ENCODE results near the gene G6PC3.
A peak's percentile ranks its signal among the peaks of the same experiment; 100 is the strongest.
"Not testable (repeated sequence)": the region's sequence is repeated elsewhere in the genome, so short reads cannot be mapped to it uniquely, and the experiment has no call there.

The G6PC3 gene, protein sequence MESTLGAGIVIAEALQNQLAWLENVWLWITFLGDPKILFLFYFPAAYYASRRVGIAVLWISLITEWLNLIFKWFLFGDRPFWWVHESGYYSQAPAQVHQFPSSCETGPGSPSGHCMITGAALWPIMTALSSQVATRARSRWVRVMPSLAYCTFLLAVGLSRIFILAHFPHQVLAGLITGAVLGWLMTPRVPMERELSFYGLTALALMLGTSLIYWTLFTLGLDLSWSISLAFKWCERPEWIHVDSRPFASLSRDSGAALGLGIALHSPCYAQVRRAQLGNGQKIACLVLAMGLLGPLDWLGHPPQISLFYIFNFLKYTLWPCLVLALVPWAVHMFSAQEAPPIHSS

DNA sequence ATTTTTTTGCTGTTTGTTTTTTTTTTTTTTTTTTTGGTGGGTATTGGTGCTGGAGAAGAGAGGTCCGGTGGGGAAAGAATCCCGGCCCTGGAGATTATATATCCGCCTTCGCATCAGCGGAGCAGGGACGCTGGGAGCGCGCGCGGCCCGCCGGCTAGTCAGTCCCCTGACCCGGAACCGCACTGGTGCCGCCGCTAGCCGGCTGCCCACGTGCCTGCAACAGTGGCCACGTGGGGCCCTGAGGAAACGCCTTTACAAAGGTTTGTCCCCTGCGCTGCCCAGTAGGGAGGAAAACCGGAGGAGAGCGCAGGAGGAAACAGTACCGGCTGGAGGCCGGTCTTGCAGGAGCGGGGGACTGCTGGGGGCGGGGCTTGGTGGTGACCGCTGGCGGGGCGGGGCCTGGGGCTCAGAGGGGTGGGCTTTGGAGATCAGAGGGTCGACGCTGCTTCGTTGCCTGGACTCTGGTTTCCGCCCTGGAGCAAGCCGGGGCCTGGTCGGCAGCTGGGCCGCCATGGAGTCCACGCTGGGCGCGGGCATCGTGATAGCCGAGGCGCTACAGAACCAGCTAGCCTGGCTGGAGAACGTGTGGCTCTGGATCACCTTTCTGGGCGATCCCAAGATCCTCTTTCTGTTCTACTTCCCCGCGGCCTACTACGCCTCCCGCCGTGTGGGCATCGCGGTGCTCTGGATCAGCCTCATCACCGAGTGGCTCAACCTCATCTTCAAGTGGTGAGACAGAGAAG is at the start of gene G6PC3:
G6PC3 (plus strand) TSS at position 281 of the 743 bp plus-strand sequence; CDS start at position 512, 231 bp downstream.
- POLR2A ChIA-PET, result interaction anchor here (0.6 kb wide), 3 partner anchors 10 to 297 kb away, joined by 3 to 4 read pairs (median 4); no protein-coding TSS in a partner anchor
- no peak for TF ChIP-seq CTCF (IDR thresholded peaks at IDR 0.05; ENCODE audit: control extremely low read depth, extremely low read depth, low read depth, missing control alignments)
- CTCF ChIA-PET, result interaction anchor here (0.8 to 1.2 kb wide), 3 partner anchors 14 to 58 kb away, joined by 3 read pairs; no protein-coding TSS in a partner anchor
- DNase-seq (ENCODE audit: extremely low spot score), result peak; percentile 97

DNA sequence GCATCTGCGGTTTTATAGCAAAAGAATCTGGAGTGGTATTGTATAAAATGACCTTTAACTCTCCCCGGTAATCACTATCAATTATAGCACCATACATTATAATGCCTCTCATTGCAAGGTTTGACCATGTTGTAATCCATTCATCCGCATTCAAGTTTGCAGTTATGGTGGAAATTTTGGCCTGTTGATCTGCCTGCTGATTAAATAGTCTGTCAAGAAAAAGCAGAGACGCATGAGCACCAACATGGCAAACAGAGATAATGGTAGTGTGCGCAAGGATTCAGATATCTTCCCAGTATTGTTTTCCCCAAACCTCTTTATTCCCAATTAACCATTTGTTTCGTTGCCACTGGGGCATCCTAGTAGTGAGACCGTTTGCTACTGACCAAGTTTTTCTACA is 49.3 kb upstream of the G6PC3 start:
- DNase-seq (ENCODE audit: extremely low spot score); POLR2A ChIA-PET: not testable (repeated sequence)
- CTCF ChIA-PET, result interaction anchor here (1.0 to 2.4 kb wide), 3 partner anchors 12 to 77 kb away, joined by 3 to 6 read pairs (median 5); no protein-coding TSS in a partner anchor

DNA sequence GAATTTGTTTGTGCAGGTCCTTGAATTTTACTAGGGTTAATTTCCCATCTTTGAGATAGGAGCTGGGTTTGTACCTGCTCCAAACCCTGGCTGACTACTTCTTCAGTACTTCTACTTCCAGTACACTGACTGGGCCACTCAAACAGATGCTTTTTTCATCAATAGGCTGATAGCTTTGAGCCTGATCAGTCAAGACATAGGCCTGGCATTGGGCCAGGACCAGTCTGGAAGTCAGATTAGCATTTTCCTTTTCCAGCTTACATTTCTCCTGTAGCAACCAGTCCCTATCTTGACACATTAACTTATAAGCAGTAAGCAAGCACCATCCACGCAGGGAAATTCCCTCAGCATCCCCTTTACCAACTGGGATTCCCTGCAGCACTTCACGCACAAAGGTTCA is 48.3 kb upstream of the G6PC3 start:
- no peak for DNase-seq (ENCODE audit: extremely low spot score)
- ChIA-PET POLR2A (interaction anchor here (0.6 kb wide), 1 partner anchor 33 kb away, joined by 3 read pairs; no protein-coding TSS in a partner anchor), CTCF (interaction anchor here (1.0 to 2.4 kb wide), 4 partner anchors 13 to 78 kb away, joined by 3 to 6 read pairs (median 4); no protein-coding TSS in a partner anchor)
- no peak for TF ChIP-seq CTCF (IDR thresholded peaks at IDR 0.05; ENCODE audit: control extremely low read depth, extremely low read depth, low read depth, missing control alignments)

DNA sequence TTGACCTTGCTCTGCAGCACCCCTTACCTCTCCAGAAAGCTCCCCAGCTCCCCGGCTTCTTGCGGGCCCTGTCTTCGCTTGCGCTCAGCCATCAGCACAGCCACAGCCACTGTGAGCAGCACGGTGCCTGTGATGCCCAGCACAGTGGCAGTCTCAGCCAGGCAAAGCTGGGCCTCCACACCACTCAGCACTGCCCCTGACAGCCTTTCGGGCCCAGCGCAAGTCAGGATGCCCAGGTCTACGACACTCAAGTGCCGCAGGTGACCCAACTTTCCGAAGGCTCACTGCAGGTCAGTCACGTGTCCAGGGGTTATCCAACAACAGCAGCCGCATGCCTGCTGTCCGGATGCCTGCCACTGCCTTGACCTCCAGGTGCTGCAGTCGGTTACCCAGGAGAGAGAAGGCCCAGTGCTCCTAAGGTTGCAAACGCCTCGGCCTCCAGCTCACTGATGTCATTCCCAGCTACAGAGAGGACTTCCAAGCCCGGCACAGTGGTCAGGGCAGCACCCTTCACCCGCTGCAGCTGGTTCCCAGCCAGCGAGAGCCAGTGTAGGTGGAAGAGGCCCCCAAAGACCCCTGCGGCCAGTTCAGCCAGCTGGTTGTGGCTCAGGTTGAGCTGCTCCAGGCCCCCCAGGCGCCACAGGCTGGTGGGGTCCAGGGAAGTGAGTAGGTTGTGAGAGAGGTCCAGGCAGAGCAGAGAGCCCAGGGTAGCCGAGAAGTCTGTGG is 46.8 kb upstream of the G6PC3 start:
- DNase-seq (ENCODE audit: extremely low spot score), result no peak
- POLR2A ChIA-PET, result no interaction called here
- CTCF ChIA-PET, result interaction anchor here (1.2 to 1.8 kb wide), 4 partner anchors 8 to 92 kb away, joined by 3 to 4 read pairs (median 4); no protein-coding TSS in a partner anchor
- TF ChIP-seq CTCF (IDR thresholded peaks at IDR 0.05; ENCODE audit: control extremely low read depth, extremely low read depth, low read depth, missing control alignments), result no peak

- DNase-seq (ENCODE audit: extremely low spot score), result no peak
- CTCF ChIA-PET, result interaction anchor here (1.5 to 1.8 kb wide), 2 partner anchors 80 to 91 kb away, joined by 3 to 4 read pairs; no protein-coding TSS in a partner anchor
- TF ChIP-seq CTCF (IDR thresholded peaks at IDR 0.05; ENCODE audit: control extremely low read depth, extremely low read depth, low read depth, missing control alignments), result no peak
- POLR2A ChIA-PET, result no interaction called here
Observed at GRCh38 chr17:44024271-44024663, 46.3 kb upstream of the G6PC3 start.

DNA sequence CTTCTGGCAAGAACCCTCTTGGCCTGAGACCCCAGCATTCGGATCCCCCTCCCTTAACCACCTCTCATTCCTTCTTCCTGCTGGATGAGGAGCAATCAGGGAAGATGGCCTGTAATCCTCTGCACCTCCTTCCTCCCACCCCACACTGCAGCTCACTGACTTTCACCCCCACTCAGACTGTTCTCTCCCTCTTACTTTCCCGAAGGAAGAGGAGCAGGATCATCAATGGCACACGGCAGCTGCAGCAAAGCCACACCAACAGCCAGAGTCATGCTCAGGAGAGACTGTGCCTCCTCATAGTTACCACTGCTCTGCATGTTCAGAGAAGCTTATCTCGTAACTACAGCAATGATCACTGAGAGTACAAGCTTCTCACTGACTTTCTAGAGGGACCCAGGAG is 45.7 kb upstream of the G6PC3 start:
- ChIA-PET CTCF (interaction anchor here (1.0 to 1.5 kb wide), 4 partner anchors 9 to 258 kb away, joined by 3 to 4 read pairs (median 3); no protein-coding TSS in a partner anchor), POLR2A (no interaction called here)
- no peak for DNase-seq (ENCODE audit: extremely low spot score)
- no peak for TF ChIP-seq CTCF (IDR thresholded peaks at IDR 0.05; ENCODE audit: control extremely low read depth, extremely low read depth, low read depth, missing control alignments)

All from GM10248 (cell line).